NK-92 treated with Interleukin-12 subunit alpha and Interleukin-12 subunit beta, amount 100 ng/mL, for 24 hours (cell line): Measurements from ENCODE around the gene OVOL1.
"Not testable (repeated sequence)": the region's sequence is repeated elsewhere in the genome, so short reads cannot be mapped to it uniquely, and the experiment has no call there.

Experiments
- DNase-seq: peaks from one replicate; lab custom pipeline; 2025; lab: John Stamatoyannopoulos, UW

Gene OVOL1

GRCh38 chr11:65786786-65787636, at the start of gene OVOL1:
TSS of gene OVOL1 (plus strand) at chr11:65787063. CDS start at chr11:65787374, 311 bp downstream.
- DNase-seq, result no peak

- DNase-seq, result no peak
Observed at GRCh38 chr11:65739022-65739421, 47.8 kb upstream of the OVOL1 start.

- no peak for DNase-seq
Observed at GRCh38 chr11:65741185-65741584, 45.7 kb upstream of the OVOL1 start.

- no peak for DNase-seq
Observed at GRCh38 chr11:65742353-65742752, 44.5 kb upstream of the OVOL1 start.

- no peak for DNase-seq
Observed at GRCh38 chr11:65743681-65744025, 43.2 kb upstream of the OVOL1 start.

GRCh38 chr11:65744026-65744698, 42.7 kb upstream of the OVOL1 start:
- no peak for DNase-seq

GRCh38 chr11:65744699-65745042, 42.2 kb upstream of the OVOL1 start:
- no peak for DNase-seq

GRCh38 chr11:65745049-65745448, 41.8 kb upstream of the OVOL1 start:
- DNase-seq, result no peak

GRCh38 chr11:65762169-65762568, 24.7 kb upstream of the OVOL1 start:
- DNase-seq, result not testable (repeated sequence)

GRCh38 chr11:65762816-65763215, 24.0 kb upstream of the OVOL1 start:
- DNase-seq, result not testable (repeated sequence)

- no peak for DNase-seq
Observed at GRCh38 chr11:65764434-65764833, 22.4 kb upstream of the OVOL1 start.

- no peak for DNase-seq
Observed at GRCh38 chr11:65766535-65766934, 20.3 kb upstream of the OVOL1 start.

GRCh38 chr11:65767406-65767805, 19.5 kb upstream of the OVOL1 start:
- DNase-seq, result no peak

- DNase-seq, result not testable (repeated sequence)
Observed at GRCh38 chr11:65767806-65768205, 19.1 kb upstream of the OVOL1 start.

GRCh38 chr11:65770951-65771567, 15.8 kb upstream of the OVOL1 start:
- no peak for DNase-seq

GRCh38 chr11:65771589-65772112, 15.2 kb upstream of the OVOL1 start:
- DNase-seq, result no peak

GRCh38 chr11:65773784-65774411, 13.0 kb upstream of the OVOL1 start:
- DNase-seq, result no peak

GRCh38 chr11:65774525-65775306, 12.1 kb upstream of the OVOL1 start:
- DNase-seq, result no peak

- no peak for DNase-seq
Observed at GRCh38 chr11:65776196-65776595, 10.7 kb upstream of the OVOL1 start.

GRCh38 chr11:65776710-65777141, 10.1 kb upstream of the OVOL1 start:
- no peak for DNase-seq

GRCh38 chr11:65777241-65777640, 9.6 kb upstream of the OVOL1 start:
- DNase-seq, result no peak
